SHP77 (cell line): ENCODE data around the gene GNAI2.
A peak's percentile ranks its signal among the peaks of the same experiment; 100 is the strongest.
"Not testable (repeated sequence)": the region's sequence is repeated elsewhere in the genome, so short reads cannot be mapped to it uniquely, and the experiment has no call there.

Experiments
- DNase-seq, 2 experiments: peaks; one replicate each; lab custom pipeline; 2025; lab: John Stamatoyannopoulos, UW

Gene GNAI2

GRCh38 chr3:50245251-50245745 is 9.3 kb downstream of the GNAI2 start:
- DNase-seq = no peak

GRCh38 chr3:50245831-50246516 is 10.0 kb downstream of the GNAI2 start:
- DNase-seq = peak; percentile 62 to 75

GRCh38 chr3:50246517-50246954 is 10.5 kb downstream of the GNAI2 start:
- DNase-seq = no peak

GRCh38 chr3:50248387-50248786 is 12.4 kb downstream of the GNAI2 start:
- DNase-seq = no peak

GRCh38 chr3:50249457-50249856 is 13.5 kb downstream of the GNAI2 start:
- no peak for DNase-seq

GRCh38 chr3:50250514-50250913 is 14.5 kb downstream of the GNAI2 start:
- no peak for DNase-seq

- DNase-seq = no peak
Measured at GRCh38 chr3:50251220-50251619, 15.2 kb downstream of the GNAI2 start.

- DNase-seq = no peak
Measured at GRCh38 chr3:50254577-50255250, 18.7 kb downstream of the GNAI2 start.

GRCh38 chr3:50255251-50255615 is 19.2 kb downstream of the GNAI2 start:
- DNase-seq = no peak

GRCh38 chr3:50256978-50257890 is 21.2 kb downstream of the GNAI2 start:
- DNase-seq = peak; percentile 50 to 65

- DNase-seq = no peak
Measured at GRCh38 chr3:50258029-50258680, 22.2 kb downstream of the GNAI2 start.

GRCh38 chr3:50258979-50259378 is 23.0 kb downstream of the GNAI2 start:
- no peak for DNase-seq

- DNase-seq = no peak
Measured at GRCh38 chr3:50259432-50260026, 23.5 kb downstream of the GNAI2 start.

GRCh38 chr3:50260027-50260941 is 24.3 kb downstream of the GNAI2 start:
- peak; percentile 72 to 85 for DNase-seq

- no peak for DNase-seq
Measured at GRCh38 chr3:50260942-50261441, 25.0 kb downstream of the GNAI2 start.

GRCh38 chr3:50261505-50261904 is 25.5 kb downstream of the GNAI2 start:
- DNase-seq = no peak

- not testable (repeated sequence) for DNase-seq
Measured at GRCh38 chr3:50262200-50262599, 26.2 kb downstream of the GNAI2 start.

- DNase-seq = no peak
Measured at GRCh38 chr3:50262778-50263177, 26.8 kb downstream of the GNAI2 start.

GRCh38 chr3:50263478-50264382 is 27.7 kb downstream of the GNAI2 start:
- DNase-seq = no peak
